ENCODE measurements around the gene VMA21. TPM values are rescaled to one million over a fixed set of nuclear protein-coding genes. Genes with fewer than 3 reads are reported as not detected.

Gene VMA21, protein sequence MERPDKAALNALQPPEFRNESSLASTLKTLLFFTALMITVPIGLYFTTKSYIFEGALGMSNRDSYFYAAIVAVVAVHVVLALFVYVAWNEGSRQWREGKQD
- total RNA-seq: 40.9 and 51.7 TPM in 2 replicates

DNA sequence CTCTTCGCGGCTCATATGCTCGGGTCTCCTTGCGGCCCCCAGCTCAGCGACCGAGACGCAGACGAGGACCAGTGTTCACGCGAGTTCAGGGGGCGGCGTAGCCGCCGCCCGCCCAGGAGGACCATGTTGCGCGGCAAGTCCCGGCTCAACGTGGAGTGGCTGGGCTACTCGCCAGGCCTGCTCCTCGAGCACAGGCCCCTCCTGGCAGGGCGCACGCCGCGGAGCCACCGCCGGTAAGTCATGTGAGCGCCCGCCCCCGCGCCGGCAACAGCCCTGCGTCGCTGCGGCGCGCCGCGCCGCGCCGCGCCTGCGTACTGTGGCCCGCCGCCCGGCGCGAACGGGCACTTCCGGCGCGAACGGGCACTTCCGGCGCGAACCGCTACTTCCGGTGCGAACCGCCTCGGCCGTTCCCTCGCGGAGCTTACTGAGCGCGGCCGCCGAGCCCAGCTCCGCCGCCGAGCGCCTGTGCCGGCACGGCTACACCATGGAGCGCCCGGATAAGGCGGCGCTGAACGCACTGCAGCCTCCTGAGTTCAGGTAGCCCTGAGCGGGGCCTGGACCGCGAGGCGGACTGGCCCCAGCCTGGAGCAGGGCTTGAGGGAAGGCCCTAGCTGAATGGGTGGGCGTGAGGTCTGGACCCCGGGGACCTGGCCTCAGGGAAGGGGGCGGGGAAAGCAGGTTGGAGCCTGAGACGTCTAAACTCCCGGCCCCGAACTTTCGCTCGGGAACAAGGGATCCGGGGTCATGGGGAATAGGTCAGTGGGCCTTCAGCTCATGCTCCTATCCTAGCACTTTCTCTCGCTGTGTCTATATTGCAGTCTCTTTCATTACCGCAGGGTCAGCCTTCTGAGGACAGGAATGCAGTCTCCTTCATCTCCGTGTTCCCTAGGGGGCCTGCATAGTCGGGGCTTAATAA, at the start of gene VMA21:
TSS of gene VMA21 (plus strand) at position 382 of the 916 bp plus-strand sequence. CDS start at position 485, 103 bp downstream.

Other genes starting within 250 kb of the VMA21 start
- not detected in 2 replicates for gene GPR50, start 220.6 kb upstream of the VMA21 start, total RNA-seq
- gene PASD1, start 166.5 kb downstream of the VMA21 start, total RNA-seq: not detected in 2 replicates

Data from aortic smooth muscle cell (primary cell).